DMS79 (cell line): ENCODE measurements around the gene WNT5B.
"Not testable (repeated sequence)": the region's sequence is repeated elsewhere in the genome, so short reads cannot be mapped to it uniquely, and the experiment has no call there.

Experiments
- DNase-seq: peaks from one replicate; lab custom pipeline; 2025; lab: John Stamatoyannopoulos, UW

Gene WNT5B

DNA sequence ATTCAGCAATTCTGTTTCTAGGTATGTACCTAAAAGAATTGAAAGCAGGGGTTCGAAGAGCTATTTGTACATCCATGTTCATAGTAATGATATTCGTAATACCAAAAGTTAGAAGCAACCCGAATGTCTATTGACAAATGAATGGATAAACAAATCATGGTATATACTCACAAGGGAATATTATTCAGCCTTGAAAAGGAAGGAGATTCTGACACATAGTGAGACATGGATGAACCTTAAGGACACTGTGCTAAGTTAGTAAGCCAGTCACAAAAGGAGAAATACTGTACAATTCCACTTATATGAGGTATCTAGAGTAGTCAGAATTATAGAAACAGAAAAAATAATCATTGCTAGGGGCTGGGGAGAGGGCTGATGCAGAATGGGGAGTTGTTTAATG lies 30.3 kb upstream of the WNT5B start:
- no peak for DNase-seq

DNA sequence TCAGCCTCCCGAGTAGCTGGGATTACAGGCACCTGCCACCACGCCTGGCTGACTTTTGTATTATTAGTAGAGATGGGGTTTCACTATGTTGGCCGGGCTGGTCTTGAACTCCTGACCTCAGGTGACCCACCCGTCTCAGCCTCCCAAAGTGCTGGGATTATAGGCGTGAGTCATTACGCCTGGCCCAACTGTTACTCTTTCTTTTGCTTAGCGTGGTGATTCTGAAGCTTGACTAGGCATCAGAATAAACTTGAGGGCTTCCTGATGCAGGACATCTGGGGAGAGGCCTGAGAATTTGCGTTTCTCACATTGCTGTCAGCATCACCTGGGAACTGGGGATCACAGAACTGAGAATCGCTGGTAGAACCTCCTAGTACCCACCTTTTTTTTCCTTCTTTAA lies 26.3 kb upstream of the WNT5B start:
- DNase-seq, result not testable (repeated sequence)

DNA sequence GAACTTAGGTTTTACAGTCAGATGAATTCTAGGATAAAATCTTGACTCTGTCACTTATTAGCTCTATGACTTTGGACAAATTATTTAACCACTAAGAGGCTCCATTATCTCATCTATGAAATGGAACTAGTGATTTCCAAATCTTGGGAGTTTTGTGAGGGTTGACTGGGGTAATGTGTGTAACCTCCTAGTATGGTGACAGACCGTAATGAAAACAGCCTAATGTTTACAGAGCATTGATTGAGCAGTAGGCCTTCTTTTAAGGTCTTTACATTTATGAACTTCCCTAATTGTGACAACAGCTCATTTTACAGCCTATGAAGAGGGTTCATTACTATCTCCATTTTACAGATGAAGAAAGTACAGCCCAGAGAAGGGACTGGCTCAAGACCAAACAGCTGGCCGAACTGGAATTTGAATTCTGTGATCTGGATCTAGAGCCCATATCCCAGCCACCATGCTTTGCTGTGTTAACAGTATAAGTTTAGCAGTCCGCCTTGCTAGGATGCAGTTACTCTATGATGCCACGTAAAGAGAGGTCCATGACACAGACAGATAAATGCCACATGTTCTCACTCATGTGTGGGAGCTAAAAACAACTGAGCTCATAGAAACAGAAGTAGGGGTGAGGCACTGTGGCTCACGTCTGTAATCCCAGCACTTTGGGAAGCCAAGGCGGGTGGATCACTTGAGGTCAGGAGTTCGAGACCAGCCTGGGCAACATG lies 25.6 kb upstream of the WNT5B start:
- DNase-seq, result no peak

DNA sequence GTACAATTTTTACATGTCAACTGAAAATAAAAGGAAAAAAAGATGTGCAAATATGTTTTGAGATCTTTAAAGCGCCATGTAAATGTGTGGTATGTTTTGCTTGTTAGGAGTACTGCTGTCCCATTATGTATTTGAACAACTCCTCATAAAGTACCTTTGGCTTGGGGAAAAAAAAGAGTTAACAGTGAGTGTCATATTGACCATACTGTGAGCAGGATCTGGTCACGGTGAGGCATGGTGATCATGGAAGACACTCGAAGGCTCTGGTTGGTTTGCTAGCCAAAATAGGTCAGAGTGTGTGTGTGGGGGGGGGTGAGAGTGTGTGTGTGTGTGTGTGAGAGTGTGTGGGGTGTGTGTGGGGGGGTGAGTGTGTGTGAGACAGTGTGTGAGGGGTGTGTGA lies 24.6 kb upstream of the WNT5B start:
- no peak for DNase-seq

DNA sequence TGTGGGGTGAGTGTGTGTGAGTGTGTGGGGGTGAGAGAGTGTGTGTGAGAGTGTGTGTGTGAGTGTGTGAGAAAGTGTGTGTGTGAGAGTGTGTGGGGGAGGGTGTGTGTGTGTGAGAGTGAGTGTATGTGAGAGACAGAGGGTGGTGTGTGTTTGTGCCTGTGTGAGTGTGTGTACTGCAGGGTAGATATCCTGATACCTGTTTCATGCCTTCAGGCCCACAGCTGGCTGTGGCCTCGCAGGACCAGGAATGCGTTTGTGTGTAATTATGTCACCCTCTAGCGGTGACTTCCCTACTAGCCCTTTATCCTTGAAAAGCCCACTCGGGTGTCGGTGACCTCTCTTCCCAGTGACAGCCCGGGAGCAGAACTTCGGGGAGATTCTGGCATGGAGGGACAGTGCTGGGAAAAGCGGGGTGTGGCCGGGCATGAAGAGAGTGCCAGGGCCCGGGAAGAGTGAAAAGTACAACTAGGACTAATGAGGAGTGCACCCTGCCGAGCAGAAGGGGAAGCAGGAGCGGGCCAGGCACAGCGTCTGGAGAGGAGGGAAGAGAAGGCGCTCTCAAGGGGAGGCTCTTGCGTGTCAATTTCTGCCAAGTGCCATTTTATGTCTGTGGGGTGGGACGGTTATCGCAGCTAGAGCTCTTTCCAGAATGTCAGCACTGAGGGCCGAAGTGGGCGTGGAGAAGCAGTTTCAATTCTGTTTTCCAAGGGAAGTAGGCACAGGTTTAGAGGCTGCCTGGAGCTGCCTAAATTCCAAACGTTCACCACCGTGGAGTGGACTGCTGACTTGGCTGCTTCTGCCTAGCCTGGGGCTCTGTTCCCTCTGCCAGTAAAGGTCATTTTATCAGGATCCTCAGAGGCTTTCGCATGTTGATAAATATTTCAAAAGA lies 23.7 kb upstream of the WNT5B start:
- peak; percentile 77 for DNase-seq

DNA sequence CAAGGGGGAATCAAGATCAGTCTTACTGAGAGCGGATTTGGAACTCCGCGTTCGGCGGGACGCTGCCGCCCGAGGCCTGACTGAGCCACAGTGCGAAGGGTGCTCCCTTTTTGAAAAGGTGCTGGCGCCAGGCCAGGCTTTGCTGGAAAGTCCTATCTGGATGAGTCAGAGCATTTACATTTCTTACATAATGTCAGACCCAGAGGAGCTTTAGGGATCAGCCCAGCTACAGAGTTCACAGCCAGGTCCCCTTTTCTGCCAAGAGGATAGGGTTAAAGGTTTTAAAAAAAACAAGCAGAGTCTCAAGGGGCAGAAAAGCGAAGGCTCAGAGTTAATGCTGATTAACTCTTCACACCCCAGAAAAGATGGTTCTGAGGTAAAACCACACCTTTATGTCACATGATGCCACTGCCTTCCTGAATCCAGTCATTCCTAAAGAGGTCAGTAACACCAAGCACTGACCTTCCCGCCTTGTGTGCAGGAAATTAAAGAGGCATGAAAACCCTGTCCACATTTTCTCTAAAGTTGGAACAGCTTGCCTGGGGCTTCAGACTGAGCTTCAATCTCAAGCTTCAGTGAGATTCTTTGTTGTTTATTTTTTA lies 22.9 kb upstream of the WNT5B start:
- DNase-seq, result no peak

DNA sequence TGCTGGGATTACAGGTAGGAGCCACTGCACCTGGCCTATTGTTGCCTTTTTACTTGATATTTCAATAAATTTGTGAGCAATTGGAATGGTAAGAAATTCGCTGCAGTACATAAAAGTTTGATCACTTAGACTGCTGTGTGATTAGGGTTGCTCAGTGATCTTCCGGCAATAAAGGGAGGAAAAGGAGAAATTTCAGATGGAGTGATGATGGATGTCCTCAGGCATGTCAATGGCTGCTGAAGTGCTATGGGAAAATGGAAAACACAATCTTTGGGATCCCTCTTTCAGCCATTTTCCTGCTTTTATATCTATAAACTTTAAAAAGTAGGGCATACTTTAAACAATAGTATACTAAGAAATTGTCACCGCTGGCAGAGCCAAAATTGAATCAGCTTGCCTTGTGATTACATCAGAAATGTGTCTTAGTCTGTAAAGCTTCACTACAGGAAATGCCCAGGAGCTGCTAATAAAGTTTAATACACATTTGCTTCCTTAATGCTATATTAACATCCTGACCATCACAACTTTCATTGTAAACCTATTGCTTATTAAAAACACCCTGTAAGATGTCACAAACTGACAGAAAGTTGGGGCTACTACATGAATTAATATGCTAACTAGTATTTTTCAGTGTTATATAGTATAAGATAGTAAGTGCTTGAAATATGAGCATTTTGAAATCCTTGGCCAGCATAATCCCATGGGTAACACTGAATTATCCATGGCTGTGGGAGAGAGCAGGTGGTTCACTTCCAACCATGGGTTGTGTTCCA lies 20.9 kb upstream of the WNT5B start:
- no peak for DNase-seq

DNA sequence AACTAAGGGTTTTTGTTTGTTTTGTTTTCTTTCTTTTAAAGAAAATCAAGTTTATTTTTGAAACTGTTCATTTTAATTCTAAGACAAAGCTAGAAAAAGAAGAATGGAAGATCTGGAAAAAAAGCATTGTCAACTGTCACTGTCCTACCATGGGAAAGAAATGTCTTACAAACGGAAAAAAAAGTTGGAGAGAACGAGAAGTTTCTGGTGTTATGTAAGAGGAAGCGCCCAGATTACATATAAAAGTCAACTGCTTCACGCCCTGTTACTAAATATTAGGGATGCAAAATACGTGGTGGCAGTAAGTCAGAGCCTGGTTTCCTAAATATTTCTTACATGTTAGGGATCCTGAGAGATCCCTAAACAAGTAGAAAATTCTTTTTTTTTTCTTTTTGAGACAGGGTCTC lies 20.3 kb upstream of the WNT5B start:
- DNase-seq, result no peak

DNA sequence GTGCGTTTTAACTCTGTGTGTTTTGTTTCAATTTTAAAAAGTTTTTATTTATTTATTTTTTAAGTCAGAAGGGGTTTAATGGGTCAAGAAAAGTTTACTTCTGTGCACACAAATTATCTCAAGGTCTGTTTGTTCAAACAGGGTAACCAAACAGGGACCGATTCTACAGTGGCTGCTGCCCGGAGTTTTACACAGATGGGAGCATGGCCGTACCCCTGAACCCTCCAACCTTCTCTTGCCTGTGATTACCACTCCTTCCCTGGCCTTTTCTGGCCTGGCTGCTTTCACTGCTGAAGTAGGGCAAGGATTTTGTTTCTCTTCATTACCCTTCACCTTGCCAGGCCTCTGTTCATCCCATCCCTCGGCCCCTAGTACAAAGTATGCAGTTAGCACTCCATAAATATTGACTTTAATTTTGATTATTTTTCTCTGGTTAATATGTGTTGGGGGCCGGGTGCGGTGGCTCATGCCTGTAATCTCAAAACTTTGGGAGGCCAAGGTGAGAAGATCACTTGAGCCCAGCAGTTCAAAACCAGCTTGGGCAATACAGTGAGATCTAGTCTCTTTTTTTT lies 18.9 kb upstream of the WNT5B start:
- DNase-seq, result no peak

DNA sequence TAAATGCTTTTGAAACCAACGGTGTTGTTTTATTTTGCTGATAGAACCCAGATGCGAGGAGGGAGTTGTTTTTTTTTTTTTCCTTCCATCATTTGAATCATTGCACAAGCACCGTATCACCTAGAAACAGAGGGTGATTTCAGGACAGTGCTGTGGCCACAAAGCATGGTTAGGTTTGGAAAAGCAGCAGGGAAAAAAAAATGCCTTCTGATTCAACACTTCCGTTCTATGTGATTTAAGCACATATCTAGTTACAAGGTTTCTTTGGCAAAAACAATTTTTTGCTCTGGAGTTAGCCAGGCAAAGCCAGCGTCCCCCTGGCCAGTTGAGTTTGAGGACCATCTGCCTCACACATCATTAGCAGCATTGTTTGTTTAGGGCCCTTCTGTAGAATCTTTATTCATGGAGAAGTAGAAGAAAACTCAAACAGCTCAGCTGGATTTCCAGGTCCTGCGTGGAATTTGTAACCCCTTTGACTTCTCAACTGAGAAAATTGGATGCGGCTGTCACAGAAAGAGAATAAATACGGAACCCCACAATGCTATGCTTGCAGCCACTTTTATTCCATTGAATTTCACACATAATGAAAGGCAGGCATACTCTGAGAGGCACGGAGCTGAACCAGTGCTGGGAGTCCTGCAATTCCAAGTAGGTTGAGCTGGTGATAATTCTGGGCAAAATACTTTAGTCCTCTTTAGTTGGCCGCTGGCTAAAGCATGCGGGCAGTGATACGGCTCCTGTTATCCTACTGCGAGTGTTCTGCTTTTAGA lies 17.0 kb upstream of the WNT5B start:
- DNase-seq, result no peak

DNA sequence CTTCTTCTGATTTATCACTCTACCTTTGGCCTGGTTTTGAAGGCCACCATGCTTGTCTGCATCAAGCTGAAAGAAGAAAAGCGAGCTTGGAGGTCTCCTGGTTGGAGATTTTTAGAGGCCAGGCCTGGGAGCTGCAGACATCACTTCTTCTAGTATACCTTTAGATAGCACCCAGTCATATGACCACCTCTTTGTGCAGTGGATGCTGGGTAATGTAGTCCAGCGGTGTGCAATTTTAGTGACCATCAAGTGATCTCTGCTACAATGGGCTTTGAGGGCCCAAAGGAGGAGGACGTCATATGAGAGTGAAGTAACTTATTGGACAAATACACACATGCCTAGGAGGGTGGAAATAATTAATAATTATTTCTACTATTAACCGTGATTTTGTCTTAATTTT lies 15.2 kb upstream of the WNT5B start:
- DNase-seq, result no peak

DNA sequence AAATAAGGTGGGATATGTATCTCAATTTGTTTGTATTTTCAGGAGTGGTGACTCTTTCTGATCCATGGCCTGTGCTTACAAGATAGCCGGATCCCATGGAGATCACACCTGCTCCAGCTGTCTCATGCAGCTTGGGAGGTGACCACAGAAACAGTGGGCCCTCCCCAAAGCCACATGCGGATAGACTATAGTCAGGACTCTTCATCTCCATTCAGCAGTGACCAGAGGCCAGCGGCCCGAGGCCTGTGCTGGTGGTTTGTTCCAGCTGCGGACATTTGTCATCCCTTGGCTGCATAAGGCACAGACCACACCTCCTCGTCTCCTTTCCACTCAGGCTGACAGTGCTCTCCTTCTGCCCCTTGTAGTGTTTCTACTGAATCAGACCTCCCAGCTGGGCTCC lies 14.7 kb upstream of the WNT5B start:
- no peak for DNase-seq

DNA sequence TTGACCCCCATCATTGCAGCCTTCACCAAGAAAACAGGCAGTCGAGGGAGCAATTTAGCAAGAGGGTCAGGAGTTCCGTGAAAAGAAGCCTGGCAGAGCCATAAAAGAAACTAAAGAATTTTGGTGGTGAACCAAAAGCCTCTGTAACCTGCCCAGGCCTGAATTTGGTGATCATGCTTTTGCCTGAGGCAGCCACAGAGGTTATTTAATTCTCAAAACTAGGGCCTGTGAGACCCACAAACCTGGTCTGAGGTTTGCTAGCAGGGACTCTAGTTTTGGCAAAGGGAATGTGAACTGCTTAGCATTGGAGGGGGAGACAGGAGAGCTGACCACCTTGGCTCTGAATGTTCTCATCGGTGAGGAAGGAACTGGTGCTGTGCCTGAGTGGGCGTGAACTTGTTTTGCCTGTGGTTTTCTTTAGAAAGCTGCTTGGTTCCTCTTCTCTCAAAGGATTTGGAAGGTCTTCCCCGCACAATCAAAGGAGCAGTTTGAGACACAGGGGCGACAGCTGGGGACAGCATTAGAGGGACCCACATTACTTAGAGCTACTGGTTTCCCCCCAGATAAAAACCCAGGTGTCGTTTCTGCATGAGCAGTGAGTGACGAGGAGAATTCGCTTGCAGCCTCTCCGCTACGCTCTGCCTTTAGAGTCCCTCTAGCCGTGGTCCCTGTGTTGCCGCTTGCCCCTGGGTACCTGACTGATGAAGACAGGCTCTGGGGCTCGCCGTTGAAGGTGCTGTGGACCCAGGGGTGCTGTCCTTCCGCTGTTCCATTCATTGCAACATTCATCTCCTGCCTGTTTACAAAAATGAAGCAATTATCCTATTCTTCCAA lies 12.6 kb upstream of the WNT5B start:
- DNase-seq, result no peak

DNA sequence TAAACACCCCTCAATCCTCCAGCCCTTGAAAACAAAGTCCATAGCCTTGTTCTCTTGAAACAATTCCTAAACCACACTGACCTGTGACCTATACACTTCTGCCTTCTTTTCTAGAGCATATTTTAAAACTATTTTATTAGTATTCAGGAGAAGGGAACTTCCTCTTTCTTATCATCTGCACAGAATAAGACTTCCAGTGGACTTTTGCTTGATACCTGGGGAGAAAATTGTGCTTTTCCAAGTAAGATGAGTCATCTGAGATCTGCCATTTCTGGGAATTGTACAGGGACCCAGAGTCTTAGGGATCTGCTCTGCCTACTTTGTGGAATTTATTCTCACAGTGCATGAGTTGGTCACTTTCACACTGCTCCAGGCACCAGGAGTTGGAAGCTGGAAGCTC lies 10.5 kb upstream of the WNT5B start:
- no peak for DNase-seq

DNA sequence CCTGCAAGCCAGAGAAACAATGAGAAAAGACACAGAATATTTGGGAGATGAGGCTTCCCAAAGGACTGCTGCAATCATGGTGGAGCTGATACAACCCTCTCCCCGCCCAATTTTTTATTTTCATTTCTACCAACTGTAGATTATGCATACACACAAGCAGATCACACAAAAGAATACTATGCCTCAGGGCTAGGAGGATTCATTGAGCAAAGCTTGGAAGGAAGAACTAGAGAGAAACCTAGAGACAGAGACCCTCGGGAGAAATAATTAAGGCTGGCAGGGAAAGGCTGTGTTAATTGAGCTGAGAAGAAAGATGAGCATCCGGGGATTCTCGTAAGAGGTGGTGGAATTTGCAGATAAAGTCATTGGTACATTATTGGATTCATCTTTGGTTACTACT lies 9.9 kb upstream of the WNT5B start:
- DNase-seq, result no peak

DNA sequence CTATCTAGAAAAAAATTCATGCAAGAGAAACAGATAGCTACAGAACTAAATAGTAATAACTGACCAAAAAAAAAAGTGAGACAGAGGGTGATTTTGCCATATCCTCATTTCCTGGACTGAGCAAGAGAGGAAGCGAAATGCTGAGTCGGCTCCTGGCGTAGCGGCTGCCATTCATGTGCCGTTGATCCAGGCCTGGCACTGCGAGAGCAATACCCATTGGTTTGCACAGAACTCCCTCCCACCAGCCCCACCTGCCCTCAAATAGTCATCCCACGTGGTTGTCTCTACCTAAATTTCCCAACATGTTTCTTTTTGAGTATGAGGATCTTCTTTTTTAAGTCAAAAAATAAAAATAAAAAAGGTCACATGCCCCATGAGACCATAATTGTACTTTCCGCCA lies 9.4 kb upstream of the WNT5B start:
- DNase-seq, result no peak

DNA sequence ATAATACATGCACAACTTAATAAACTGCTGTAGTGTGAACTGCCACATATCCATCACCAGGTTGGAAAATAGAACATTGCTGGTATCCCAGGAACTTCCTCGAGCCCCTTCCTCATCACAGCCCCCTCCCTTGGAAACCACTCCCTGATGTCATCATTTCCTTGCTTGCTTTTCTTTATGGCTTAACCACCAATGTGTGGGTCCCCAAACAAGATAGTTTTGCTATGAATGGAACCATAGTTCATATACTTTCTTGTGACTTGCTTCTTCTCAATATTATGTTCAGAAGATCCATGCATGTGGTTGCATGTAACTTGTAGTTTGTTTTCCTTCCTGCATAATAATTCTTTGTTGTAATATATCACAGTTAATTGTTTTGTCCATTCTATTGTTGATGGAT lies 8.9 kb upstream of the WNT5B start:
- no peak for DNase-seq

DNA sequence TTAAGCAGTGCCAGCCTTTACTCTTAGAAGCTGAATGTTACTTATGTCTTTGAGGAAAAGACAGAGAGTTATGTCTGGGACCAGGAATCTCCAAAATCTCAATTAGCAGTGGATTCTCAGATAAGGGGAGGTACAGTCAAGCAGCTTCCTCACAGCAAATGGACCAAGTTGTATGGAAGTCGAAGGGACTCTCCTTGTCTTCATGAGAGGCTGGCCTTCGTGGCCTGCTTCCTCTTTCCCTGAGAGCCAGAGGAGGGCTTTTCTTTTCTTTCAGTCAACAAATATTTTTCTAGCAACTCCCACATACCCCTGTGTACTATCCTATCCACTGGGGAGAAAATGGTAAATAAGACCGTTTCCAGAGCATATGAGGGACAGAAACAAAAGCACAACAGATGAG lies 6.6 kb upstream of the WNT5B start:
- DNase-seq, result no peak

DNA sequence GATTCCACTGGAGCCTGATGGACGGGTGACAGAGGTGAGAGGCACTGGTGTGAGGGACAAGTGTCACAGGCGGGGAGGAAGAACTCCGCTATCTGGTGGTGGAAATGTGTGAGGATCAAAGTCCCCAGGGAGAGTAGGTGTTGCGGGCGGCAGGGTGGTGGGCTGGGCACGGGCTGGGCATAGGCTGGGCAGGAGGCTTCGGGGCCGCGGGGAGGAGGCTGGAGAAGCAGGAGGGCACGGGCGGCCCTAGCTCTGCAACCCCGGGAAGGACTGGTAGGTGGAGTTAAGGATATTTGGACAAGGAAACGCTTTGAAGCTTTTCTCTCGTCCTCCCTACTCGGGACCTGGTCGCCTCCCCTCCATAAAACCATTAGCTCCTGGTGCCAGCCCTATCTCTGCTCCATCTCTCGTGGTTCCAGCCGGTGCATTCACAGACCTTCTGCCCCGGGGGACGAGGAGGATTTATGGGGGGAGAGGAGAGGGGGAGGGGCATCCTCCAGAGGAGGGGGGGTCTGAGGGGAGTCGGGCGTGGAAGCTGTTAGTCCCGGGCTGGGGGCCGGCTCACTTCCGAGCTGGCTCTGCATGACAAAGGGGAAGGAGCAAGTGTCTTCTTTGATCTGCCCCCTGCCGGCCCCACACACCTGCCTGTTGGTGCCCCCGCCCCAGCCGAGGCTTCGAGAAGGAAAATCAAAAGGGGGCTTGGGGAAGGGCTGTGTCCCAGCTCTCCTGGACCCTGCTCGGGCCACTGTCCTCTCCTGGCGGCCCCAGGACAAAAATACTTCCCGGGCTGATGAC lies 504 bp downstream of the WNT5B start:
- no peak for DNase-seq
